GM11168 (cell line): Measurements from ENCODE around the gene ADIPOR2.
"Not testable (repeated sequence)": the region's sequence is repeated elsewhere in the genome, so short reads cannot be mapped to it uniquely, and the experiment has no call there.

Experiments used
- in situ Hi-C: fragments of 300-500 bp; cut with MboI; formaldehyde crosslinking; loops from one replicate; pipeline ENCODE4 v1.12.0; 2022; ENCODE audit warnings: low sequenced_read_pairs; ENCODE audit not compliant: unreplicated experiment

The ADIPOR2 gene

DNA sequence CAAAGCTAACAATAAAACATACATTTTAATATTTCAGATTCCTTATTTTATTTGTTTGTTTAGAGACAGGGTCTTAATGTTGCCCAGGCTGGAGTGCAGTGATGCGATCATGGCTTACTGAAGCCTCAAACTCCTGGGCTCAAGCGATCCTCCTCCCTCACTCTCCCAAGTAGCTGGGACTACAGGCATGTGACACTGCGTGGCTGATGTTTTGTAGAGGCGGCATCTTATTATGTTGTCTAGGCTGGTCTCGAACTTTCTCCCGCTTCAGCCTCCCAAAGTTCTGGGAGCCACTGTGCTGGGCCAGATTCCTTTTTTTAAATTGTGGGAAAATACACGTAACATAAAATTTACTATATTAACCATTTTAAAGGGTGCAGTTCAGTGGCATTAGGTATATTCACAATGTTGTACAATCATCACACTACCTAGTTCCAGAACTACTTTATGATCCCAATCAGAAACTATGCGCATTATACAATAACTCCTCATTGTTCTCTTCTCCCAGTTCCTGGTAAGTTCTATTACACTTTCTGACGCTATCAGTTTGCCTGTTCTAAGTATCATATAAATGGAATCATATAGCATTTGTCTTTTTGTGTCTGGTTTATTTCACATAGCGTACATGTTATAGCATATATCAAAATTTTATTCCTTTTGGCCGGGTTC lies 40.3 kb downstream of the ADIPOR2 start:
- in situ Hi-C loops: no loop called here

DNA sequence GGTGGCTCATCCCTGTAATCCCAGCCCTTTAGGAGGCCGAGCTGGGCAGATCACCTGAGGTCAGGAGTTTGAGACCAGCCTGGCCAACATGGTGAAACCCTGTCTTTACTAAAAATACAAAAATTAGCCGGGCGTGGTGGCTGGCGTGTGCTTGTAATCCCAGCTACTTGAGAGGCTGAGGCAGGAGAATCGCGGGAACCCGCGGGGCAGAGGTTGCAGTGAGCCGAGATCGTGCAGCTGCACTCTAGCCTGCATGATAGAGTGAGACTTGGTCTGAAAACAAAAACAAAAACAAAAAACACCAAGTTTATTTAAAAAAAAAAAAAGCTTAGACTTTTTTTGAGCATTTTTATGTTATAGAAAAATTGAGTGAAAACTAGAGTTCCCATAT lies 40.8 kb downstream of the ADIPOR2 start:
- in situ Hi-C loops: not testable (repeated sequence)

DNA sequence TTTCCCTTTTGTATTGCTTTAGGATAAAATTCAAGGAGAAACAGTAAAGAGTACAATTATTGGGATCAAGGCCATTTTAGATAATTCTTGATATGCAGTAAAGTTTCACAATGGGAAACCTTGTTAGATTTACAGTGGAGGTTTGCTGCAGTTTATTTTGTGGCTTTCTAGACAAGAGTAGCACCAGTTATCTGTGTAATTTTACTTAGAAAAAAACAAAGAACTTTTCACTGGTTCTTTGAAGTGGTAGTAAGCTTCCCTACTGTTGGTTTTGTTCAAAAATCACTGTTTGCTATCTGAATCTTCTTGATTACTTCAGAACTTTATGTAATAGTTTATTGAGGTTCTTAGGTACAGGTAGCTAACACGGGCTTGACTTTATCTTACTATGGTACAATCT lies 42.0 kb downstream of the ADIPOR2 start:
- in situ Hi-C loops: no loop called here

DNA sequence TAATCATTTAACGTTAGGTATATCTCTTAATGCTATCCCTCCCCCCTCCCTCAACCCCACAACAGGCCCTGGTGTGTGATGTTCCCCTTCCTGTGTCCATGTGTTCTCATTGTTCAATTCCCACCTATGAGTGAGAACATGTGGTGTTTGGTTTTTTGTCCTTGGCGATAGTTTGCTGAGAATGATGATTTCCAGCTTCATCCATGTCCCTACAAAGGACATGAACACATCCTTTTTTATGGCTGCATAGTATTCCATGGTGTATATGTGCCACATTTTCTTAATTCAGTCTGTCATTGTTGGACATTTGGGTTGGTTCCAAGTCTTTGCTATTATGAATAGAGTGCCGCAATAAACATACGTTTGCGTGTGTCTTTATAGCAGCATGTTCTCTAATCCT lies 42.8 kb downstream of the ADIPOR2 start:
- in situ Hi-C loops: not testable (repeated sequence)

DNA sequence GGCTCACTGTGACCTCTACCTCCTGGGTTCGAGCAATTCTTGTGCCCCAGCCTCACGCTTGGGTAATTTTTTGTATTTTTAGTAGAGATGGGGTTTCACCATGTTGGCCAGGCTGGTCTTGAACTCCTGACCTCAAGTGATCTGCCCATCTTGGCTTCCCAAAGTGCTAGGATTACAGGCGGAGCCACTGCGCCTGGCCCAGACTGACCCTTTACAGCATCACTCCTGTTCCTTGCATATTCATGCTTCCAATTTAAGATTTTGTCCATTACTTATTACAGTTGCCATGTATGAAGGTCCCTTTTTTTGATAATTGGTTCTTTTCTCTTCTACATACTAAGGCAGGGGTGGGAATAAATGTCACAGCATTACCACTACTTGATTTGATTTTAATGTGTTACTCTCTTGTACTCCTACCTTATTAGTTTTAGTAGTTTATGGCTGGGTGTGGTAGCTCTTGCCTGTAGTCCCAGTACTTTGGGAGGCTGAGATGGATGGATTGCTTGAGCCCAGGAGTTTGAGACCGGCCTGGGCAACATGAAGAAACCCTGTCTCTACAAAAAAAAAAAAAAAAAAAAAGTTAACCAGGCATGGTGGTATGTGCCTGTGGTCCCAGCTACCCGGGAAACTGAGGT lies 46.9 kb downstream of the ADIPOR2 start:
- in situ Hi-C loops: no loop called here

DNA sequence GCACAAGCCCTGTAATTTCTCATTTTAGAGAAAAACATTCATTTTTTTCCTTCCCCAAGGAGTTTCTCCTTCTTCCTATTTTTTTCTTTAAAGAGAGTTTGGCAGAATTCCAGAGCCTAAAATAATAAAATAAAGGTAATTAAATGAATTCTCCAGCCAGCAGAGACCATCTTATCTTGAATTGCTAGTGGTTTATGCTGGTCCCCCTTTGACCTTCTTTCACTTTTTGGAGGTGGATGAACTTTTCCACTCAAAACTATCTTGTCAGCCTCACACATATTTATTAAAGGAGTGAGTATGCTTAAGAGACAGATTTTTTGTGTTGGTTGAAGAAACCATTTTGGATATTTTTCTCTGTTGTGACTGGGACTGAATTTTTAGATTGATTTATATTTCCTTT lies 47.6 kb downstream of the ADIPOR2 start:
- in situ Hi-C loops: no loop called here

DNA sequence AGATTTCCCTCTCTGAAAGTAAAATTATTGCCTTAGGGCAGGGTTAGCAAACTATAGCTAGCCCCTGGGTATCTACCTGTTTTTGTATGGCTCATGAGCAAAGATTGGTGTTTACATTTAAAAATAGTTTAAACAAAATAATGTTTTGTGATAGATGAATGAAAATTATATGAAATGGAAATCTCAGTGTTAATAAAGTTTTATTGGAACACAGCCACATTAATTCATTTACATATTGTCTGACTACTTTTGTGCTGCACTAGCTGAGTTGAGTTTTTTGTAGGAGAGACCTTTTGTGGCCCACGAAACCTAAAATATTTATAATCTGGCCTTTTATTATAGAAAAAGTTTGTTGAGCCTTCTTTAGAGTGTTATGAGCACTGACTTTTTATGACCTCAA lies 48.5 kb downstream of the ADIPOR2 start:
- in situ Hi-C loops: no loop called here

DNA sequence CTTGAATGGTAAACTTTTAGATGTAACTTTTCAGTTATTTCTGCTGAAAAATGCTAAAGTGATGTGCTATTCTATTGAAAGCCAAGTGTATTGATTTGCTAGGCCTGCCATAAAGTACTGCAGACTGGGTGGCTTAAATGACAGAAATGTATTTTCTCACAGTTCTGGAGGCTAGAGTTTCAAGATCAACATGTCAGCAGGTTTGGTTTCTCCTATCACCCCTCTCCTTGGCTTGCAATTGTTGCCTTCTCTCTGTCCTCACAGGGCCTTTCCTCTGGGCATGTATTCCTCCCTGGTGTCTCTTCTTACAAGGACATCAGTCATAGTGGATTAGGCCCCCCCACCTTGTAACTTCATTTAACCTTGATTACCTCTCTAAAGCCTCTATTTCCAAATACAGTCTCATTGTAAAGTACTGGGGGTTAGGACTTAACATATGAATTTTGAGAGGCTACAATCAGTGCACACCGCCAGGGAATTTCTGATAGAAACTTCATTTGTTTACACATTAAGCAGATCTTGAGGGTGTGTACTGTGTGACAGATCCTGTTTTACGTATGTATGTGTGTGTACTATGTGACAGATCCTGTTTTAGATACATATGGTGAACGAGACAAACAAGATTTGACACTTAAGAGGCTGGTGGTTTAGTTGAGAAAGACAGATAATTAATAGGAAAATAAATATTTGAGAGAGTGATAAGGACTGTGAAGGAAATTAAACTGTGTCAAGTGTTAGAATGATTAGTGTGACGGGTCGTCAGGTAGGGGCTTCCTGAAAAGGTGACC lies 49.5 kb downstream of the ADIPOR2 start:
- in situ Hi-C loops: no loop called here

DNA sequence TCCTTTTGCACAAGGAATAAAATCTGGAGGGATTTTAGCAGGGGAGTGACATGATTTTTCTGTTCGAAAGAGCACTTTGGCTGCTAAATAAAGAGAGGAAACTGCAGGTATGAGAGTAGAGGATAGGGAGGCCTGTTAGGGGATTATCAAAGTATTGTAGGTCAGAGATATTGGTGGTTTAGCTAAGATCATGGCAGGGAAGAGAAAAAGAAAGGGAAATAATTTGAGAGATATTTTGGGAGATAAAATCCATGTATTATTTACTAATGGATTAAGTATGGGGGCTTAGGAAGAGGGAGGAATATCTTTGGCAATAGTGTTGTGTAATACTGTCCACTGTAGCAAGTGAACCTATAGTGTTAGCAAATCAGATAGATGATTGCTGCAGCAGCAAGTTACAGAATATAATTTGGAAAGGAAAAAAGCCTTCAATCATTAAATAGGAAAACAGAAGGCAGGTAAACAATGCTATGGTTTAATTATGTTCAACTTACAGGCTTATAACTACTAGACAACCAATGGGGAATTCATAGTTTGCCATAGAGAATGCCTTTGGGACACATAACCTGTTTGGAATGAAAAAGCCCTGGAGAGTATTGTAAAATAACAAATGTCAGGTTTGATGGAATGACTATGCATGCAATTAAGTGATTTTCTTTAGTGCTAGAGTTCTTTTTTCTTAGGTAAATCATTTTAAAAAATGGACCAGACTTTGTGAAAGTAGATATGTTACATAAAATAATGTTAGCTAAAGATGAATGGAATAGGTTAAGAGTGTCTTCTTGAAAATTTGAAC lies 50.5 kb downstream of the ADIPOR2 start:
- in situ Hi-C loops: no loop called here

DNA sequence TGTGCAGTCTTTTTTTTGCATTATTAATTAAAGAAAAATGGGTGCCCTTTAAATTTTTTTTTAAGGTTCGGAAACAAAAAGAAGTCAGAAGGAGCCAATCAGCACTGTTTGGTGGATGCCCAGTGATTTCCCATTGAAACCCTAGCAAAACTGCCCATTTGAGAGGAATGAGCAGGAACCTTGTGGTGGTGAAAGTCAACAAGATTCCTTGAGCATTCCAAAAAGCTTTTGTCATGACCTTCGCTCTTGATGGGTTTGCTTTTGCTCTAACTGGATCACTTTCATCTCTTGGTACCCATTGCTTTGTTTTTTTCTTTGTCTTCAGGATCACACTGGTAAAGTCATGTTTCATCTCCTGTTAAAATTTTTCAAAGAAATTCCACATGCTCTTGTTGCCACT lies 54.1 kb downstream of the ADIPOR2 start:
- in situ Hi-C loops: no loop called here

DNA sequence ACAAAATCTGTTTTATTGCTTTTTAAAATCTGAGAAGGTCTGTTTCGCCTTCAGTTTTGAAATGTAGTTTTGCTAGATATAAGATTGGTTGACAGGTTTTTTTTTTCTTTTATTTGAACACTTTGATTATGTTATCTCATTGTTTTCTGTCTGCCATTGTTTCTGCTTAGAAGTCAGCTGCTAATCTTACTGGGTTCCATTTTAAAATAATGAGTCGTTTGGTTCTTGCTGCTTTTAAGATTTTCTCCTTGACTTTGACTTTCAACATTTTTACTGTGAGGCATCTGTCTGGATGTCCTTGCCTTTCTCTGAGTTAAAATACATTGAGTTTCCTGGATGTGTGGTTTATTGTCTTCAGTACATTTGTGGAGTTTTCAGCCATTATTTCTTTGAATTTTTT lies 56.7 kb downstream of the ADIPOR2 start:
- in situ Hi-C loops: no loop called here

DNA sequence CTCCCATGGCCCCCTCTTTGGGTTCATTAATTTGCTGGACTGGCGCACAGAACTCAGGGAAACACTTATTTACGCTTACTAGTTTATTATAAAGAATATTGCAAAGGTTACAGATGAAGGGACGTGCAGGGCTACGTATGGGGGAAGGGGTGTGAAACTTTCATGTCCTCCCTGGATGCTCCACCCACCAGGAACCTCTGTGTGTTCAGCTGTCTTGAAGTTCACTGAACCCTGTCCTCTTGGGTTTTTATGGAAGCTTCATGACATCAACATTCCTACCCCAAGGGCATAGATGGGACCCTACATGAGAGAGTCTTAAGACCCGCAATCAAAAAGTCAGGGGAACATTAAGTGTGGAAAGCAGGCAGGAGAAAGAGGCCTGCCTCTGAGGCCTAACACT lies 58.1 kb downstream of the ADIPOR2 start:
- in situ Hi-C loops: no loop called here

DNA sequence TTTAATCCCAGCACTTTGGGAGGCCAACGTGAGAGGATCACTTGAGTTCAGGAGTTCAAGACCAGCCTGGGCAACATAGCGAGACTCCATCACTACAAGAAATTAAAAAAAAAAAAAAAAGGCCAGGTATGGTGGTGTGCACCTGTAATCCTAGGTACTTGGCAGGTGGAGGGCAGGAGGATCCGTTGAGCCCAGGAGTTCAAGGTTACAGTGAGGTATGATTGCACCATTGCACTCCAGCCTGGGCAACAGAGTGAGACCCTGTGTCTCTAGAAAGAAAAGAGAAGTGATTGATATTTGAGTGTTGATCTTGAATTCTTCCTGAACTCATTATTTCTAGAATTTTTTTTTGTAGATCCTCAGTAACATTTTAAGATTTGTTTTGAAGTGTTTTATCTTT lies 59.4 kb downstream of the ADIPOR2 start:
- in situ Hi-C loops: no loop called here

DNA sequence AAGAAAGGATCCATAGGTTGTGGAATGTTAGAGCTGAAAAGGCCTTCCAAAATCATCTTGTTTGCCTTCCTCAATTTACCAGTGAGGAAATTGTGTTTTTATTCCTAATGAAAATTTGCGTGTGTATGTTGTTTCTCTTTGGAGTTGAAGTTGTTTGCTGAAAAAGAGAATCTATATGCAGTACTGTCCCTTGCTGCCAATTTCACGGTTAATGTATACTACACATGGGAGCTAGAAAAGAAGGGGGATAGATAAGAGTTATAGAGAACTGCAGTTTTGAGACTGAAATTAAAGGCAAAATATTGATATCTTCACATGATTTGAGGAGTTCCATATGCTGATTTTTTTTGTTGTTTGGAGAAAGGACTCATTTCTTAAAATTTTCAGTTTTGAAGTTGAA lies 67.5 kb downstream of the ADIPOR2 start:
- in situ Hi-C loops: no loop called here

DNA sequence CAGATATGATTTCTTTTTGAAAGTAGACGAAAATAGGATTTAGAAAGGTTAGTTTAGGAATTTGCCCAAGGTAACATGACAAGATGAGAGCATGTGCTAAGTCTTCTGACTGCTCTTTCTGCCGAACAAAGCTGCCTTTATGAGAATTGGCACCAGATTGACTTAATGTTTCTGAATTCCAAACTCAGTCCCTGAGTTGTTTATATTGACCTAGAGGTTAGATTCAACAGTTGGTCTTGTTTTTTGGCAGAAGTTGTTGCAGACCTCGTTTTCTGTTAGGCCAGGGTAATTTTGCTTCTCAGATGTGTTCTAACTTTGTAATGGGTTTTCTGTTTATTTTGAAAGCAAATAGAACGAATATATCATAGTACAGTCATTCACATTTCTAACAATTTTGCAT lies 68.0 kb downstream of the ADIPOR2 start:
- in situ Hi-C loops: no loop called here

DNA sequence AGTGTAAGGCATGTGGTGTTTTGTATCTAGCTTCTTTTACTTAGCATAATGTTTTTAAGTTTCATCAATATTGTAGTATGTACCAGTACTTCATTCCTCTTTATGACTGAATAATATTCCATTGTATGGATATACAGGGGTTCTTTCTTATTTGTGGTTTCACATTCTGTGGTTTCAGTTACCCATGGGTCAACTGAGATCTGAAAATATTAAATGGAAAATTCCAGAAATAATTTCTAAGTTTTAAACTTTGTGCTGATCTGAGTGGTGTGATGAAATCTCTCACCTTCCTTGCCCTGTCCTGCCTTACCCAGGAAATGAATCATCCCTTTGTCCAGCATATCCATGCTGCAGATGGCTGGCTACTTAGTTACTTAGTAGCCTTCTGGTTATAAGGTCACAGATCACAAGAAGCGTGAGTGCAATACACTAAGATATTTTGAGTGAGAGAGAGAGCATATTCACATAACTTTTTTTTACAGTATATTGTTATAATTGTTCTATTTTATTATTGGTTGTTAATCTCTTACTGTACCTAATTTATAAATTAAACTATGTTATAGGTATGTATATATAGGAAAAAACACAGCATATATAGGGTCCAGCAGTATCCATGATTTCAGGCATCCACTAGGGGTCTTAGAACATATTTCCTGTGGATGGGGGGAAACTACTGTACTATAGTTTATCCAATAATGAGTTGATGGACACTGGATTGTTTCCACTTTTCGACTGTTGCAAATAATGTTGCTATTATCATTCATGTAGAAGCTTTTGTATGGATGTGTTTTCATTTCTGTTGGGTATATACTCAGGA lies 69.9 kb downstream of the ADIPOR2 start:
- in situ Hi-C loops: no loop called here

DNA sequence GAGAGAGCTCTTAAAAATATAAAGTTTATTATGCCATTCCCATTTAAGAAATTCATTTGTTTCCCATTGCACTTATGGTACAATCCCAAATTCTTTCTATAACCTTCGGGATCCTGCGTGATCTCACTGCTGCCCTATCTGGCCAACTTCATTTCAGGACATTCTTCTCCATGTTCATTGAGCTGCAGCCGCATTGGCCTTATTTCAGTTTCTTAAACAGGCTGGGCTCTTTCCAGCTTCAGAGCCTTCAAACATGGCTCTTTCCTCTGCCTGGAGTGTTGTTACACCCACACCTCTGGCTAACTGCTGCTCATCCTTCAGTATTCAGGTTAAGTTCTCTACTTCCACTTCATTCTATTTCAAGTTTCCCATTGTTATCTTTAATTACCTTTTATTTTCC lies 71.0 kb downstream of the ADIPOR2 start:
- in situ Hi-C loops: no loop called here

DNA sequence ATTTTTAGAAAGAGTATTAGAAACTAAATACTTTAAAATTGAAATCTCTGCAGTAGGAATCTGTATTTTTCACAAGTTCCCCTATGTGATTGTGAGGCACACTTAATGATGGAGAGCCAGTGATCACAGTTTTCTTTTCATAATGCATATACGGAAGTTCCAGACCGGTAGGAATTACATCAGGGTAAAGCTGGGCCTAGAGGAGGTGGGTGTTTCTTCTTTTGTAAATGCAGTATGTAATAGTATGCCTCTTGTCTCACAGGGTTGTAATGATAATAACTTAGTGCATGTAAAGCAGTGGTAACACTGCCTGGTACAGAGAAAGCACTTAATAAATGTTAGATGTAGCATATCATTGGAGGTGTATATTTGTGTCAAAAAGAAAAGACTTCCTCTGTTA lies 72.3 kb downstream of the ADIPOR2 start:
- in situ Hi-C loops: no loop called here

DNA sequence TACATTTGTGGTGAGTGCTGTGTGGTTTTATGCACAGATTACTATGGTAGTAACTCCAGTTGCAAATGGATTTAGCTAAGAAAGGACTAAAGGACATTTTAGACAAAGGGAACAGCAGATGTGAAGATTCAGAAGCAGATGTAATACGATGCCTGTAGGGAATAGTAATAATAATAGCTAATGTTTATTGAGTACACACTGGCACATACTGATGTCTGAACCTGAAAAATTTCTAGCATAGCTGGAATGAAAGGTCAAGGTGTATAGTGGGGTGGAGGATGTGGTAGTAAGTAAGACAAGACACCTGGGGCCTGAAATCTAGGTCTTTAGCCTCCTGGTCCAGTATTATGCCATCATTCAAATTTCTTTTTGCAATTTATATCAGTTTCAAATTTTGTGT lies 75.2 kb downstream of the ADIPOR2 start:
- in situ Hi-C loops: no loop called here
